ENCODE results near the gene KRT39.
"Not testable (repeated sequence)": the region's sequence is repeated elsewhere in the genome, so short reads cannot be mapped to it uniquely, and the experiment has no call there.

Gene KRT39

GRCh38 chr17:41009301-41009760 lies 42.6 kb upstream of the KRT39 start:
- DNase-seq (ENCODE audit: low spot score), result no peak

GRCh38 chr17:41008811-41009210 lies 42.1 kb upstream of the KRT39 start, which contains the start of gene KRTAP3-1:
KRTAP3-1 (minus strand) TSS chr17:41009128; CDS start chr17:41009074, 54 bp downstream.
- TF ChIP-seq, protein P1, sequence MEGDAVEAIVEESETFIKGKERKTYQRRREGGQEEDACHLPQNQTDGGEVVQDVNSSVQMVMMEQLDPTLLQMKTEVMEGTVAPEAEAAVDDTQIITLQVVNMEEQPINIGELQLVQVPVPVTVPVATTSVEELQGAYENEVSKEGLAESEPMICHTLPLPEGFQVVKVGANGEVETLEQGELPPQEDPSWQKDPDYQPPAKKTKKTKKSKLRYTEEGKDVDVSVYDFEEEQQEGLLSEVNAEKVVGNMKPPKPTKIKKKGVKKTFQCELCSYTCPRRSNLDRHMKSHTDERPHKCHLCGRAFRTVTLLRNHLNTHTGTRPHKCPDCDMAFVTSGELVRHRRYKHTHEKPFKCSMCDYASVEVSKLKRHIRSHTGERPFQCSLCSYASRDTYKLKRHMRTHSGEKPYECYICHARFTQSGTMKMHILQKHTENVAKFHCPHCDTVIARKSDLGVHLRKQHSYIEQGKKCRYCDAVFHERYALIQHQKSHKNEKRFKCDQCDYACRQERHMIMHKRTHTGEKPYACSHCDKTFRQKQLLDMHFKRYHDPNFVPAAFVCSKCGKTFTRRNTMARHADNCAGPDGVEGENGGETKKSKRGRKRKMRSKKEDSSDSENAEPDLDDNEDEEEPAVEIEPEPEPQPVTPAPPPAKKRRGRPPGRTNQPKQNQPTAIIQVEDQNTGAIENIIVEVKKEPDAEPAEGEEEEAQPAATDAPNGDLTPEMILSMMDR (IDR thresholded peaks at IDR 0.05; ENCODE audit: extremely low read depth, missing control alignments), result no peak
- no peak for DNase-seq (ENCODE audit: low spot score)

More at GRCh38 chr17:41009301-41009760, 42.6 kb upstream of the KRT39 start:
- TF ChIP-seq, protein P1 (IDR thresholded peaks at IDR 0.05; ENCODE audit: extremely low read depth, missing control alignments), result no peak

- TF ChIP-seq, protein P1 (IDR thresholded peaks at IDR 0.05; ENCODE audit: extremely low read depth, missing control alignments), result no peak
- no peak for DNase-seq (ENCODE audit: low spot score)
Observed at GRCh38 chr17:41004397-41004796, 37.6 kb upstream of the KRT39 start.

DNA sequence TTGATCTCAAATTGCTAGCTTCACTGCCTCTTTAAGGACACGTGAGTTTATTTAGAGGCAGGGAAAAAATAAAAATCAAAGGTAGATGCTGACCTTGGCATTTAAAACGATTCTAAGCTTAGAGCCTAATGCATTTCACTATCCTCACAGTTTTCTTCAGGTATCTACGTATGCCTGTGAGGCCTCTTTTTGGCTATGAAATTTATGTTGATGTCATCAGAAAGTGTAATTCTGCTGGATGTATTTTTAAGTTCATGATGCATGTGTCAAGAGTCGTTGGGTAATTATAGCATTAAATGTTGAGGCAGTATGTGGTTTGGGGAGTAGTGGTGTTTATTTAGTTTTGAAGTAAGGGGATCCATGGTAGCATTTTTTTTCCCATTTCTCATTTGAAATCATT lies 37.2 kb upstream of the KRT39 start:
- no peak for DNase-seq (ENCODE audit: low spot score)
- TF ChIP-seq, protein P1 (IDR thresholded peaks at IDR 0.05; ENCODE audit: extremely low read depth, missing control alignments), result no peak

DNA sequence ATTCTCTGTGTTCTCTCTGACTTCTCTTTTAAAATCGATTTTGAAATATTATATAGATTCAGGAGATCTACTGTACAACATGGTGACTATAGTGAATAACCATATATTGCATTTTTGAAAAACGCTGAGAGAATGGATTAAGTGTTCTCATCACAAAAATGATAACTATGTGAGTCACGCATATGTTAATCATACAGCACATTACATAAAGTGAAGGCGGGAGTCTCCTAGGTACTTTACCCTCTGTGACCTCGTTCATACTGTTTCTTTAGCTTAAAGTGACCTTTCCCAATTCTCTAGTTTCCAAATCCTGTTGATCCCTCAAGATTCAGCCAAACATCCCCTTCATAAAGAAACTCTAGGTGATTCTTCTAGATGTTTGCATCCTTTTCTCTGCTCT lies 36.1 kb upstream of the KRT39 start:
- DNase-seq (ENCODE audit: low spot score), result no peak
- TF ChIP-seq, protein P1 (IDR thresholded peaks at IDR 0.05; ENCODE audit: extremely low read depth, missing control alignments), result no peak

- TF ChIP-seq, protein P1 (IDR thresholded peaks at IDR 0.05; ENCODE audit: extremely low read depth, missing control alignments), result no peak
- no peak for DNase-seq (ENCODE audit: low spot score)
Observed at GRCh38 chr17:41001795-41002194, 35.0 kb upstream of the KRT39 start.

DNA sequence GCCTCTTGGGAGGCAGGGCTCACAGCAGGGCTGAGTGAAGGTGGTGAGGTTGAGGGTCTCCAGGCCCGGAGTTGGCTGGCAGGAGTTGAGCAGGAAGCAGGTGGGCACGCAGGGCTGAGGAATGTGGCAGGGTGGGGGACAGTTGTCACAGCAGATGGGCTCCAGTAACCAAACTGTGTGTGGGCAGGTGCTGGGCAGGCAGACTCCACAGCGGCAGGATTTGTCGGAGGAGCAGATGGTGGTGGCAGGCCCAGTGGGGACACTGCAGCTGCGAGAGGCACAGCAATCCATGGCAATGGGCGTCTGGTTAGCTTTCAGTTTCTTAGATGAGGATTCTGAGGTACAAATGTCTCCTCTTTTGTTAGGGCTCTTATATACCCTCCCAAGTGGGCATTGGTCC lies 32.8 kb upstream of the KRT39 start, which contains the start of gene KRTAP3-2:
Gene KRTAP3-2, minus strand, starts transcription at position 344 of the 400 bp plus-strand sequence. Its CDS starts 53 bp downstream, at position 291.
- DNase-seq (ENCODE audit: low spot score), result not testable (repeated sequence)

GRCh38 chr17:40997361-40997760 lies 30.6 kb upstream of the KRT39 start:
- TF ChIP-seq, protein P1 (IDR thresholded peaks at IDR 0.05; ENCODE audit: extremely low read depth, missing control alignments), result no peak
- DNase-seq (ENCODE audit: low spot score), result no peak

Data from GM20000 (cell line).